ENCODE data around the gene IVL. TPM values are rescaled to one million over a fixed set of nuclear protein-coding genes. Genes with fewer than 3 reads are reported as not detected.

Gene IVL
- total RNA-seq, 4 donors from 2014 or later, result 155 to 336 (median 262) TPM

GRCh38 chr1:152932170-152932811 is 23.9 kb downstream of the IVL start:
- 52 to 65% methylated on average over 4 of the region's 4 CpGs for WGBS, 2 donors
- Histone ChIP-seq H3K36me3 (no peaks in the 10 kb centered on the region), H3K4me3 (no peak overlapping the region), H3K27ac (peak overlapping the region; percentile 46 to 78 (median 70)), H3K9me3 (no peaks in the 10 kb centered on the region), H3K27me3 (no peaks in the 10 kb centered on the region), H3K4me1 (peaks cover 0 to 35% (median 0%) of the 10 kb centered on the region in 3 donors)
- intact Hi-C loops (cut with DNase I), result no loop called here
- DNase-seq, result no peak
- no peak for TF ChIP-seq CTCF (IDR thresholded peaks at IDR 0.05)
- no peak for TF ChIP-seq POLR2A (IDR thresholded peaks at IDR 0.05)

- no peaks in the 10 kb centered on the region for H3K9me3 ChIP-seq
- H3K27ac ChIP-seq, result peak overlapping the region; percentile 58 to 78 (median 70)
- TF ChIP-seq POLR2A (IDR thresholded peaks at IDR 0.05) (no peak), CTCF (IDR thresholded peaks at IDR 0.05) (no peak)
- H3K36me3 ChIP-seq, result no peaks in the 10 kb centered on the region
- 41 to 48% methylated on average over 2 of the region's 2 CpGs for WGBS, 2 donors
- H3K4me1 ChIP-seq, result peaks cover 0 to 35% (median 0%) of the 10 kb centered on the region in 3 donors
- intact Hi-C loops (cut with DNase I), result no loop called here
- no peak overlapping the region for H3K4me3 ChIP-seq
- H3K27me3 ChIP-seq, result no peaks in the 10 kb centered on the region
- no peak for DNase-seq
Observed at GRCh38 chr1:152933196-152933595, 24.9 kb downstream of the IVL start.

GRCh38 chr1:152940614-152941013 is 32.3 kb downstream of the IVL start:
- H3K27ac ChIP-seq, result peak overlapping the region in 3 of 4 donors; percentile 21 to 78 (median 68)
- 70 to 80% methylated on average over 1 of the region's 1 CpG for WGBS, 2 donors
- TF ChIP-seq CTCF (IDR thresholded peaks at IDR 0.05) (no peak), POLR2A (IDR thresholded peaks at IDR 0.05) (no peak)
- H3K9me3 ChIP-seq, result no peaks in the 10 kb centered on the region
- H3K27me3 ChIP-seq, result no peaks in the 10 kb centered on the region
- no peak overlapping the region for H3K4me3 ChIP-seq
- DNase-seq, result no peak
- H3K36me3 ChIP-seq, result no peaks in the 10 kb centered on the region
- intact Hi-C loops (cut with DNase I), result no loop called here
- peaks cover 5 to 19% (median 6%) of the 10 kb centered on the region in 3 donors for H3K4me1 ChIP-seq

- no peak for DNase-seq
- WGBS, 2 donors, result 51 to 54% methylated on average over 7 to 8 of the region's 8 CpGs
- peak in 1 of 6 experiments; percentile 25 for TF ChIP-seq CTCF (IDR thresholded peaks at IDR 0.05)
- no peak for TF ChIP-seq POLR2A (IDR thresholded peaks at IDR 0.05)
Observed at GRCh38 chr1:152941037-152941711, 32.8 kb downstream of the IVL start.

GRCh38 chr1:152942161-152942560 is 33.8 kb downstream of the IVL start:
- Histone ChIP-seq H3K4me1 (peaks cover 5 to 19% (median 6%) of the 10 kb centered on the region in 3 donors), H3K27ac (peak overlapping the region in 2 of 4 donors; percentile 39 to 49), H3K9me3 (no peaks in the 10 kb centered on the region), H3K27me3 (no peaks in the 10 kb centered on the region), H3K4me3 (no peak overlapping the region), H3K36me3 (no peaks in the 10 kb centered on the region)
- intact Hi-C loops (cut with DNase I), result no loop called here
- TF ChIP-seq POLR2A (IDR thresholded peaks at IDR 0.05) (no peak), CTCF (IDR thresholded peaks at IDR 0.05) (no peak)
- no peak for DNase-seq
- WGBS, 2 donors, result 73 to 84% methylated on average over 1 to 2 of the region's 2 CpGs

More at GRCh38 chr1:152941037-152941711, 32.8 kb downstream of the IVL start:
- peaks cover 5 to 19% (median 6%) of the 10 kb centered on the region in 3 donors for H3K4me1 ChIP-seq
- no peaks in the 10 kb centered on the region for H3K9me3 ChIP-seq
- H3K4me3 ChIP-seq, result no peak overlapping the region
- H3K27me3 ChIP-seq, result no peaks in the 10 kb centered on the region
- peak overlapping the region in 3 of 4 donors; percentile 21 to 78 (median 68) for H3K27ac ChIP-seq
- intact Hi-C loops (cut with DNase I), result no loop called here
- H3K36me3 ChIP-seq, result no peaks in the 10 kb centered on the region
